ENCODE measurements around the gene RAPH1. TPM values are rescaled to one million over a fixed set of nuclear protein-coding genes. Genes with fewer than 3 reads are reported as not detected.

Gene RAPH1
- total and polyA plus RNA-seq, 9 of the 15 experiments (the other 6 are each of a cell fraction or from before 2014, with no cell fraction given) = 0.07 to 0.71 (median 0.27) TPM

GRCh38 chr2:203400805-203401585, 134.1 kb downstream of the RAPH1 start (continued):
- no peak for TF ChIP-seq SMARCC2 (IDR thresholded peaks at IDR 0.05; ENCODE audit: low read depth)

GRCh38 chr2:203399031-203399430, 136.1 kb downstream of the RAPH1 start:
- H3K27ac ChIP-seq (ENCODE audit: extremely low read depth, low read depth, low read length) = no peak overlapping the region
- H3K4me3 ChIP-seq = no peak overlapping the region
- in situ Hi-C loops (cut with MboI) (no loop called here), intact Hi-C loops (cut with micrococcal nuclease) (no loop called here)
- H3K9me1 ChIP-seq (ENCODE audit: control insufficient read depth, insufficient read depth, low read length) = no peaks in the 10 kb centered on the region
- CTCF ChIA-PET (ENCODE audit: low intra/inter-chr PET ratio) = no interaction called here
- no peak overlapping the region for H3K9ac ChIP-seq (ENCODE audit: insufficient read depth in 1 of 2, low read depth in 2 of 2, low read length in 2 of 2)
- no peaks in the 10 kb centered on the region for H4K20me1 ChIP-seq (replicated peaks; ENCODE audit: control insufficient read depth, insufficient read depth, low read length)
- WGBS (ENCODE audit: insufficient coverage, low coverage, missing lambda C conversion rate) = 82% methylated on average over 1 of the region's 1 CpG
- POLR2A ChIA-PET = no interaction called here
- no peaks in the 10 kb centered on the region for H3K9me3 ChIP-seq (replicated peaks; ENCODE audit: control insufficient read depth, insufficient read depth, low read depth, low read length)
- H2AFZ ChIP-seq (ENCODE audit: low read depth, low read length) = no peak overlapping the region
- no TSS peak for BruUV-seq (replicated peaks)
- H3K79me2 ChIP-seq (ENCODE audit: control insufficient read depth, insufficient read depth, low read length) = no peaks in the 10 kb centered on the region
- TF ChIP-seq RBM22 (IDR thresholded peaks at IDR 0.05; ENCODE audit: low read depth, low read length, poor library complexity, severe bottlenecking) (no peak), ZNF140 (CRISPR knock-in tag; IDR thresholded peaks at IDR 0.05) (no peak), STAT5B (CRISPR knock-in tag; IDR thresholded peaks at IDR 0.05) (no peak), TSC22D4 (tag; IDR thresholded peaks at IDR 0.05) (no peak), ZNF551 (CRISPR knock-in tag; IDR thresholded peaks at IDR 0.05) (no peak), RFX5 (IDR thresholded peaks at IDR 0.05; ENCODE audit: low read depth, low read length) (no peak)
- no peak overlapping the region for H3K4me2 ChIP-seq (ENCODE audit: insufficient read depth, low read length)
- H3K36me3 ChIP-seq (ENCODE audit: control insufficient read depth, insufficient read depth, low read length) = peaks cover 17% of the 10 kb centered on the region; the same call in 2 of the 3 replicates
- H3K4me1 ChIP-seq (replicated peaks in 1 of 2; ENCODE audit: control insufficient read depth in 2 of 2, insufficient read depth in 2 of 2, low read length in 2 of 2) = no peaks in the 10 kb centered on the region; a peak in 1 of 5 replicates
- DNase-seq (ENCODE audit: extremely low read depth in 1 of 4, low spot score in 3 of 4) (no peak), FAIRE-seq (no peak), ATAC-seq (no peak)
- no peaks in the 10 kb centered on the region for H3K27me3 ChIP-seq (ENCODE audit: control insufficient read depth in 2 of 2, insufficient read depth in 2 of 2, low read length in 2 of 2)

Data from K562 (cell line).